ENCODE results near the gene FILIP1.

Gene FILIP1

DNA sequence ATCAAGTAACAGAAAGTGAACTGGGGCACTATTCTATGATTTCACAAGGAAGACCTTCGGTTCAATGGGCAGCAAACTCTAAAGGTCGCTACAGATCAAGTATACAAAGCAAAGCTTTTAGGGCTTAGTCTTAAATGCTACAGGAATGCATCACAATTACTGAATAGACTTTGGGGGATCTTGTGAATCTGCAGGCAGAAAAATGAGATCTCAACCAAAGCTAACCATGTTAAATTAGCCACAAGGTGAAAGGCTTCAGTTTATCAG lies 111.0 kb downstream of the FILIP1 start:
- H3K4me3 ChIP-seq (ENCODE audit: control insufficient read depth, low read depth, low read length): no peak overlapping the region
- TF ChIP-seq, protein P1, sequence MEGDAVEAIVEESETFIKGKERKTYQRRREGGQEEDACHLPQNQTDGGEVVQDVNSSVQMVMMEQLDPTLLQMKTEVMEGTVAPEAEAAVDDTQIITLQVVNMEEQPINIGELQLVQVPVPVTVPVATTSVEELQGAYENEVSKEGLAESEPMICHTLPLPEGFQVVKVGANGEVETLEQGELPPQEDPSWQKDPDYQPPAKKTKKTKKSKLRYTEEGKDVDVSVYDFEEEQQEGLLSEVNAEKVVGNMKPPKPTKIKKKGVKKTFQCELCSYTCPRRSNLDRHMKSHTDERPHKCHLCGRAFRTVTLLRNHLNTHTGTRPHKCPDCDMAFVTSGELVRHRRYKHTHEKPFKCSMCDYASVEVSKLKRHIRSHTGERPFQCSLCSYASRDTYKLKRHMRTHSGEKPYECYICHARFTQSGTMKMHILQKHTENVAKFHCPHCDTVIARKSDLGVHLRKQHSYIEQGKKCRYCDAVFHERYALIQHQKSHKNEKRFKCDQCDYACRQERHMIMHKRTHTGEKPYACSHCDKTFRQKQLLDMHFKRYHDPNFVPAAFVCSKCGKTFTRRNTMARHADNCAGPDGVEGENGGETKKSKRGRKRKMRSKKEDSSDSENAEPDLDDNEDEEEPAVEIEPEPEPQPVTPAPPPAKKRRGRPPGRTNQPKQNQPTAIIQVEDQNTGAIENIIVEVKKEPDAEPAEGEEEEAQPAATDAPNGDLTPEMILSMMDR (conservative IDR thresholded peaks at IDR 0.05; ENCODE audit: control insufficient read depth, insufficient read depth, low read depth, low read length): no peak
- no peak for DNase-seq (ENCODE audit: low read depth)

DNA sequence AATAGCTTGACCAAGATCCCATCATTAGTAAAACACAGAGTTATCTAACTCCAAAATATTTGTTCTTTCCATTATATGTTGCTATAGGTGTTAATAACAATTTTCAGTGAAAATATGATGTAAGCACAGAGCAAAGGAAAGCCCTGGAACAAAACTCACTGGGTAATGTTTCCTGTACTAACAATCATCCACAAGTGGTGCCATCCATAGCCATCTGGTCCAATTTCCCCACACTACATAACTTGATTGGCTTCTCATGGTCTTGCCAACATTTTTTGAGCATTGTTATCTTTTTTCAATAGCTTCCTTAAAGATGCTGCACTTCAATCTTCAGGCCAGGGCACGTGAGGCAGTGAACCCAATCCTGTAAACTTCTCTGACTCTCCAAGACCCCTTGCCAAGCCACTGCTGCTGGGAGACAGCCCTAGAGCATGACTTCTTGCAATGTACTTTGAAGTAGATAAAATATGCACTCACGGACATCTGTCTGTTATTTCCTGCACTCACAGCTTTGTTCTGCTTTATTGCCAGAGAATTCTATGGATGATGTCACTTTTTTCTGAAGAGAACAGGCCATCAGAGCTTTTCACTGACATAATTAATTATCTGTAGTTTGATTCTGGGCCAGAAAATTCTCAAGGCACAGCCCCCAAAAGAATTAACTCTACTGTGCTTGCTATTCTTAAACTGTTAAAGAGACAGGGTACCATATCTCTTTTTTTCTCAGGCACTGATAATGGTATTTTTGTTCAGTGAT lies 111.5 kb downstream of the FILIP1 start:
- peak; percentile 34 for DNase-seq (ENCODE audit: low read depth)
- TF ChIP-seq, protein P1 (conservative IDR thresholded peaks at IDR 0.05; ENCODE audit: control insufficient read depth, insufficient read depth, low read depth, low read length): no peak
- H3K4me3 ChIP-seq (ENCODE audit: control insufficient read depth, low read depth, low read length): no peak overlapping the region

DNA sequence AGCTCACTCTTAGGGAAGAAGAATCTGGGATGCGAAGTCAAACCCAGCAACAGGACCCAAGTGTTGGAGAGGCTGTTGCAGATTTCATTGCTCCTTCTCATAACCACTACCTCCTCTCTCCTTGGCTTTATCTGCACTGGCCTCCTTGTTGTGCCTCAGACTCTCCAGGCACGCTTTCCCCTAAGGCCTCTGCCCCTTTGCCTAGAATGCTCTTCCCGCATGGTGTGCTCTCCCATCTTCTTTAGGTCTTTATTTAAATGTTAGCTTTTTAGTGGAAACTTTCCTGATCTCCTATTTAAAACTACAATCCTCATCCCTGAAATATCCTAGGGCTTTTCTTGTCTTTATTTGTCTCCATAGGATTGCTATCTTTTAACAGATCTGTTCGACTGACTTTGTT lies 114.1 kb downstream of the FILIP1 start:
- TF ChIP-seq, protein P1 (conservative IDR thresholded peaks at IDR 0.05; ENCODE audit: control insufficient read depth, insufficient read depth, low read depth, low read length): no peak
- no peak overlapping the region for H3K4me3 ChIP-seq (ENCODE audit: control insufficient read depth, low read depth, low read length)

DNA sequence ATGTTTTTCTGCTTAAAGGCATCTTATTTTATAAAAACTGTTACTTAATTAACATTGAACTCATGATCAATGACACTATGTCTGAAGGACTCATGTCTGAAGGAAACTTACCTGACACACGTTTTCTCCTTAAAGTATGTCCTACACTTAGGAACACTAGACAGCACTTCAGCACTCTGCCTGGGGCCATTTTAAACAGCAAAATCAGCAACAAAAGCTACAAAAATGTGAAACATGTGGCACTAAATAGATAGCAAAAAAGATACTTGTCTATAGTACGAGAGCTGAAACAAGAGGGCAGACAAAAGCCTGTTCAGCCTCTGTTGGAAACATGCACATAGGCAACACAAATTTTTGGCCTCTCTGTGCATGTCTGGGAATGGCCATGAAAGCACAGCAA lies 115.5 kb downstream of the FILIP1 start:
- DNase-seq (ENCODE audit: low read depth): no peak

More for the DNA sequence above, 114.1 kb downstream of the FILIP1 start:
- no peak for DNase-seq (ENCODE audit: low read depth)

DNA sequence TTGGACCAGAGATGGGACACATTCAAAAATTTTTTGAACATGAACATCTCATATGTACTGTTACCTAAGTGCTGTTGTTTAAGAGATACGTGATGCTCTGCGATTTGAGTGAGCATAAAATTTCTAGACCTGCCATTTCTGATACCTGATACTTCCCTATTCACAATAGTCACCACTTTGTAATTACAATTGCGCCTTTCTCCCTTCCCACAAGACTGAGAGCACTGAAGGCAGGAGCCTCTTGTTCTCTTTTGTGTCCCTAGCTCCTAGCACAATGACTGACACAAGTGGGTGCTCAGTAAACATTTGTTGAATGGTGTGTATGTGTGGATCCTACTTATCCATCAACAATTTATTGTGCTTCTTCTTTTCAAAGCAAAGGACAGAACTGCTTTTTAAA lies 116.2 kb downstream of the FILIP1 start:
- DNase-seq (ENCODE audit: low read depth): no peak
- TF ChIP-seq, protein P1 (conservative IDR thresholded peaks at IDR 0.05; ENCODE audit: control insufficient read depth, insufficient read depth, low read depth, low read length): no peak
- H3K4me3 ChIP-seq (ENCODE audit: control insufficient read depth, low read depth, low read length): no peak overlapping the region

More for the DNA sequence above, 115.5 kb downstream of the FILIP1 start:
- no peak overlapping the region for H3K4me3 ChIP-seq (ENCODE audit: control insufficient read depth, low read depth, low read length)
- TF ChIP-seq, protein P1 (conservative IDR thresholded peaks at IDR 0.05; ENCODE audit: control insufficient read depth, insufficient read depth, low read depth, low read length): no peak

DNA sequence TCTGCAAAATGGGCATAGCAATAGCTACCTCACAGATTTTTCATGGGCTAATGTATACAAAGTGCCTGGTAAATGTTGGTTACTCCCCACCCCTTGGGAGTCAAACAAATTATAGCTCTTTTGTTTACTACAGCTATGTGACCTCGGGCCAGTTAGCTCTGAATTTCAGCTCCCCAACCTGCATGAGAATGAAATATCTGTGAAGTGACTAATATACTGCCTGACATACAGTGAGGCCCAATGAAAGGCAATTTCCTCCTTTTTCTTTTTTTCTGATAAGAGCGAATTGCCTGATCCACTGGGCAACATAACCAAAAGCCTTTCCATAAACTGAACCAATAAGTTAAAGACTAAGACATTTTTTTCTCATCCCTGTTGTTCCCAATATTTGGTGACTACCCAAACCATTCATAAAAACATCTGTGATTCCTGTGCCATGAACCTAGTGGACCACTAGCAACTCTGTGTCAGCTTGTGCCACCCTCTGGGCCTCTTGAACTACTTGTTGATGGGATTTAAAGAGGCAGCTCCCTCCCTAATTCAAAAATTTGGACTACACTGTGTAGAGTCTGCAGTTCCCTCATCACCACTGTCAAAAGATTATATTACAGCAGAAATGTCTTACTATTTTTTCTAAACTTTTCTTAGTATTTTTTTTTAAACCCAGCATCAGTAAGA lies 117.1 kb downstream of the FILIP1 start:
- no peak overlapping the region for H3K4me3 ChIP-seq (ENCODE audit: control insufficient read depth, low read depth, low read length)
- DNase-seq (ENCODE audit: low read depth): peak; percentile 11
- TF ChIP-seq, protein P1 (conservative IDR thresholded peaks at IDR 0.05; ENCODE audit: control insufficient read depth, insufficient read depth, low read depth, low read length): no peak
